ENCODE measurements around the gene MYBPC1. TPM values are rescaled to one million over a fixed set of nuclear protein-coding genes. Genes with fewer than 3 reads are reported as not detected.

Gene MYBPC1
- total and polyA plus RNA-seq, 2 of the 13 experiments (the other 11 are each of a cell fraction or from before 2014, with no cell fraction given) = 0.31 to 0.53 TPM

DNA sequence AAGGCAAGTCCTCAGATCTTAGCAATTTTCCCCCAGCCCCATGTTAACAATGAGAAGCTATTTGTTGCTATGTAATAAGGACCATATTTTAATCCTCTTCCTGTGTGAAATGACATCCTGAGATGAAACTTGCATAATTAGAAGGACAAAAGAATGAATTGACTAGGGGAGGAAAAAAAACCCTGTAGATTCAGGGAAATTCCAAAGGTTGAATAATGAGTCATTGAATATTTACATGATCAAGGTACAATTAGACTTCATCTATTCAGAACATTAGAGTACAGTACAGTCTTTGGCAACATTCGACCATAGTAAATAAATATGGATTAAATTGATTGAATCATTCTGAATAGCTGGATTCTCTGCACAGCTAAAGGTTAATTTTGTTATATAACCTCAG, 9.4 kb downstream of the MYBPC1 start (continued):
- TF ChIP-seq ZNF557 (CRISPR knock-in tag; IDR thresholded peaks at IDR 0.05) = no peak
- TF ChIP-seq, protein P1, sequence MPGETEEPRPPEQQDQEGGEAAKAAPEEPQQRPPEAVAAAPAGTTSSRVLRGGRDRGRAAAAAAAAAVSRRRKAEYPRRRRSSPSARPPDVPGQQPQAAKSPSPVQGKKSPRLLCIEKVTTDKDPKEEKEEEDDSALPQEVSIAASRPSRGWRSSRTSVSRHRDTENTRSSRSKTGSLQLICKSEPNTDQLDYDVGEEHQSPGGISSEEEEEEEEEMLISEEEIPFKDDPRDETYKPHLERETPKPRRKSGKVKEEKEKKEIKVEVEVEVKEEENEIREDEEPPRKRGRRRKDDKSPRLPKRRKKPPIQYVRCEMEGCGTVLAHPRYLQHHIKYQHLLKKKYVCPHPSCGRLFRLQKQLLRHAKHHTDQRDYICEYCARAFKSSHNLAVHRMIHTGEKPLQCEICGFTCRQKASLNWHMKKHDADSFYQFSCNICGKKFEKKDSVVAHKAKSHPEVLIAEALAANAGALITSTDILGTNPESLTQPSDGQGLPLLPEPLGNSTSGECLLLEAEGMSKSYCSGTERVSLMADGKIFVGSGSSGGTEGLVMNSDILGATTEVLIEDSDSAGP (CRISPR knock-in tag; IDR thresholded peaks at IDR 0.05; ENCODE audit: borderline replicate concordance) = no peak
- TF ChIP-seq KLF6 (CRISPR knock-in tag; IDR thresholded peaks at IDR 0.05) = no peak
- no peak for TF ChIP-seq ZNF782 (CRISPR knock-in tag; IDR thresholded peaks at IDR 0.05; ENCODE audit: borderline replicate concordance)
- TF ChIP-seq CAMTA2 (CRISPR knock-in tag; IDR thresholded peaks at IDR 0.05; ENCODE audit: borderline replicate concordance) = no peak
- peak; percentile 56 for TF ChIP-seq TEAD3 (CRISPR knock-in tag; optimal IDR thresholded peaks at IDR 0.05; ENCODE audit: borderline replicate concordance)
- no peak for TF ChIP-seq ZNF775 (CRISPR knock-in tag; IDR thresholded peaks at IDR 0.05; ENCODE audit: borderline replicate concordance)
- TF ChIP-seq NFIB (CRISPR knock-in tag; IDR thresholded peaks at IDR 0.05; ENCODE audit: borderline replicate concordance) = no peak
- TF ChIP-seq, protein P2, sequence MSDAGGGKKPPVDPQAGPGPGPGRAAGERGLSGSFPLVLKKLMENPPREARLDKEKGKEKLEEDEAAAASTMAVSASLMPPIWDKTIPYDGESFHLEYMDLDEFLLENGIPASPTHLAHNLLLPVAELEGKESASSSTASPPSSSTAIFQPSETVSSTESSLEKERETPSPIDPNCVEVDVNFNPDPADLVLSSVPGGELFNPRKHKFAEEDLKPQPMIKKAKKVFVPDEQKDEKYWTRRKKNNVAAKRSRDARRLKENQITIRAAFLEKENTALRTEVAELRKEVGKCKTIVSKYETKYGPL (CRISPR knock-in tag; IDR thresholded peaks at IDR 0.05) = peak; percentile 52; the same call in 1 of the 2 replicates
- no peak for TF ChIP-seq ZNF350 (CRISPR knock-in tag; IDR thresholded peaks at IDR 0.05; ENCODE audit: borderline replicate concordance, low read depth)
- TF ChIP-seq, protein P3, sequence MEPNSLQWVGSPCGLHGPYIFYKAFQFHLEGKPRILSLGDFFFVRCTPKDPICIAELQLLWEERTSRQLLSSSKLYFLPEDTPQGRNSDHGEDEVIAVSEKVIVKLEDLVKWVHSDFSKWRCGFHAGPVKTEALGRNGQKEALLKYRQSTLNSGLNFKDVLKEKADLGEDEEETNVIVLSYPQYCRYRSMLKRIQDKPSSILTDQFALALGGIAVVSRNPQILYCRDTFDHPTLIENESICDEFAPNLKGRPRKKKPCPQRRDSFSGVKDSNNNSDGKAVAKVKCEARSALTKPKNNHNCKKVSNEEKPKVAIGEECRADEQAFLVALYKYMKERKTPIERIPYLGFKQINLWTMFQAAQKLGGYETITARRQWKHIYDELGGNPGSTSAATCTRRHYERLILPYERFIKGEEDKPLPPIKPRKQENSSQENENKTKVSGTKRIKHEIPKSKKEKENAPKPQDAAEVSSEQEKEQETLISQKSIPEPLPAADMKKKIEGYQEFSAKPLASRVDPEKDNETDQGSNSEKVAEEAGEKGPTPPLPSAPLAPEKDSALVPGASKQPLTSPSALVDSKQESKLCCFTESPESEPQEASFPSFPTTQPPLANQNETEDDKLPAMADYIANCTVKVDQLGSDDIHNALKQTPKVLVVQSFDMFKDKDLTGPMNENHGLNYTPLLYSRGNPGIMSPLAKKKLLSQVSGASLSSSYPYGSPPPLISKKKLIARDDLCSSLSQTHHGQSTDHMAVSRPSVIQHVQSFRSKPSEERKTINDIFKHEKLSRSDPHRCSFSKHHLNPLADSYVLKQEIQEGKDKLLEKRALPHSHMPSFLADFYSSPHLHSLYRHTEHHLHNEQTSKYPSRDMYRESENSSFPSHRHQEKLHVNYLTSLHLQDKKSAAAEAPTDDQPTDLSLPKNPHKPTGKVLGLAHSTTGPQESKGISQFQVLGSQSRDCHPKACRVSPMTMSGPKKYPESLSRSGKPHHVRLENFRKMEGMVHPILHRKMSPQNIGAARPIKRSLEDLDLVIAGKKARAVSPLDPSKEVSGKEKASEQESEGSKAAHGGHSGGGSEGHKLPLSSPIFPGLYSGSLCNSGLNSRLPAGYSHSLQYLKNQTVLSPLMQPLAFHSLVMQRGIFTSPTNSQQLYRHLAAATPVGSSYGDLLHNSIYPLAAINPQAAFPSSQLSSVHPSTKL (CRISPR knock-in tag; IDR thresholded peaks at IDR 0.05) = peak; percentile 68
- no peak for TF ChIP-seq YEATS4 (CRISPR knock-in tag; IDR thresholded peaks at IDR 0.05; ENCODE audit: borderline replicate concordance)
- TF ChIP-seq, protein P4, sequence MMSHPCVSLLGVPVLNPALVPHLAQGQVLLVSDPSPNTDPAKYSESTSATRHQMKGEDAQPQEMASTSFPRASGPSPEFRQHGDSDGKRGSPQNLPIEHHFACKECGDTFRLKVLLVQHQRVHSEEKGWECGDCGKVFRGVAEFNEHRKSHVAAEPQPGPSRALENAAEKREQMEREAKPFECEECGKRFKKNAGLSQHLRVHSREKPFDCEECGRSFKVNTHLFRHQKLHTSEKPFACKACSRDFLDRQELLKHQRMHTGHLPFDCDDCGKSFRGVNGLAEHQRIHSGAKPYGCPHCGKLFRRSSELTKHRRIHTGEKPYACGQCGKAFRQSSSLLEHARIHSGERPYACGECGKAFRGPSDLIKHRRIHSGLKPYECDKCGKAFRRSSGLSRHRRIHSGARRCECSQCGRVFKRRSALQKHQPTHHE (CRISPR knock-in tag; IDR thresholded peaks at IDR 0.05; ENCODE audit: borderline replicate concordance) = no peak
- TF ChIP-seq GLI4 (CRISPR knock-in tag; IDR thresholded peaks at IDR 0.05; ENCODE audit: borderline replicate concordance) = no peak
- no peak for TF ChIP-seq ZNF577 (CRISPR knock-in tag; IDR thresholded peaks at IDR 0.05; ENCODE audit: borderline replicate concordance, low read depth)
- TF ChIP-seq EP300 (IDR thresholded peaks at IDR 0.05; ENCODE audit: low read depth in 2 of 2, low read length in 2 of 2) = peak in 1 of 2 experiments; percentile 91; a peak in 2 of 4 replicates
- peak; percentile 79 for TF ChIP-seq EP300 (CRISPR knock-in tag; IDR thresholded peaks at IDR 0.05; ENCODE audit: borderline replicate concordance)
- no peak for TF ChIP-seq NR3C1 (CRISPR knock-in tag; IDR thresholded peaks at IDR 0.05)
- TF ChIP-seq ZFP62 (CRISPR knock-in tag; IDR thresholded peaks at IDR 0.05) = no peak
- no peak for TF ChIP-seq SP1 (IDR thresholded peaks at IDR 0.05)
- no peak for TF ChIP-seq SP1 (CRISPR knock-in tag; IDR thresholded peaks at IDR 0.05)
- no peak for TF ChIP-seq TSC22D2 (CRISPR knock-in tag; IDR thresholded peaks at IDR 0.05; ENCODE audit: borderline replicate concordance)
- TF ChIP-seq PITX1 (CRISPR knock-in tag; IDR thresholded peaks at IDR 0.05) = peak; percentile 31; the same call in 1 of the 2 replicates
